ENCODE data around the gene CDSN.

GRCh38 chr6:31091680-31092079 is 28.6 kb downstream of the CDSN start:
- no peak for TF ChIP-seq CTCF (IDR thresholded peaks at IDR 0.05; ENCODE audit: low read depth, low read length)
- no peak for TF ChIP-seq EZH2phosphoT487 (IDR thresholded peaks at IDR 0.05; ENCODE audit: low read depth)

Data from OCI-LY3 (cell line).